ENCODE results near the gene SDK1. TPM values are rescaled to one million over a fixed set of nuclear protein-coding genes. Genes with fewer than 3 reads are reported as not detected.

Gene SDK1
- total and polyA plus RNA-seq, 12 donors: 1.0 to 5.3 (median 3.2) TPM

GRCh38 chr7:3927446-3928110 is 626.5 kb downstream of the SDK1 start:
- DNase-seq: no peak
- H3K27me3 ChIP-seq: peaks cover 0 to 16% (median 0%) of the 10 kb centered on the region in 7 donors
- intact Hi-C loops (cut with DNase I): no loop called here
- H3K4me3 ChIP-seq: no peak overlapping the region
- ATAC-seq: no peak
- H3K4me1 ChIP-seq: peaks cover 0 to 3% (median 0%) of the 10 kb centered on the region in 9 donors
- 80 to 84% methylated on average over 7 of the region's 7 CpGs for WGBS, 2 donors
- H3K27ac ChIP-seq: no peak overlapping the region
- no peak for TF ChIP-seq CTCF (IDR thresholded peaks at IDR 0.05)
- H3K9me3 ChIP-seq: no peaks in the 10 kb centered on the region
- no peaks in the 10 kb centered on the region for H3K36me3 ChIP-seq

GRCh38 chr7:3928727-3929515 is 627.9 kb downstream of the SDK1 start:
- WGBS, 2 donors: 55 to 66% methylated on average over 14 of the region's 14 CpGs
- intact Hi-C loops (cut with DNase I): no loop called here

GRCh38 chr7:3931843-3932242 is 630.8 kb downstream of the SDK1 start:
- peaks cover 0 to 16% (median 0%) of the 10 kb centered on the region in 7 donors for H3K27me3 ChIP-seq
- 55 to 73% methylated on average over 3 of the region's 3 CpGs for WGBS, 2 donors
- intact Hi-C loops (cut with DNase I): no loop called here
- no peaks in the 10 kb centered on the region for H3K4me1 ChIP-seq
- DNase-seq (no peak), ATAC-seq (no peak)
- H3K9me3 ChIP-seq: peaks cover 0 to 17% (median 4%) of the 10 kb centered on the region in 11 donors
- no peak overlapping the region for H3K4me3 ChIP-seq
- TF ChIP-seq CTCF (IDR thresholded peaks at IDR 0.05): no peak
- H3K27ac ChIP-seq: no peak overlapping the region
- no peaks in the 10 kb centered on the region for H3K36me3 ChIP-seq

More at GRCh38 chr7:3928727-3929515, 627.9 kb downstream of the SDK1 start:
- no peak overlapping the region for H3K27ac ChIP-seq
- no peak for TF ChIP-seq CTCF (IDR thresholded peaks at IDR 0.05)
- no peak for DNase-seq
- H3K4me3 ChIP-seq: no peak overlapping the region
- peaks cover 0 to 16% (median 0%) of the 10 kb centered on the region in 7 donors for H3K27me3 ChIP-seq
- no peaks in the 10 kb centered on the region for H3K36me3 ChIP-seq
- ATAC-seq: no peak
- H3K4me1 ChIP-seq: no peaks in the 10 kb centered on the region
- H3K9me3 ChIP-seq: no peaks in the 10 kb centered on the region

- H3K9me3 ChIP-seq: peaks cover 0 to 17% (median 4%) of the 10 kb centered on the region in 11 donors
- H3K27ac ChIP-seq: no peak overlapping the region
- intact Hi-C loops (cut with DNase I): no loop called here
- TF ChIP-seq CTCF (IDR thresholded peaks at IDR 0.05): no peak
- no peaks in the 10 kb centered on the region for H3K36me3 ChIP-seq
- no peak overlapping the region for H3K4me3 ChIP-seq
- ATAC-seq: no peak
- DNase-seq: no peak
- 92 to 95% methylated on average over 8 of the region's 8 CpGs for WGBS, 2 donors
- H3K27me3 ChIP-seq: no peaks in the 10 kb centered on the region
- no peaks in the 10 kb centered on the region for H3K4me1 ChIP-seq
These were observed 636.1 kb downstream of the SDK1 start for GRCh38 chr7:3937146-3937545.

Data from heart right ventricle (tissue), 16 donors.